Ishikawa (cell line): ENCODE results near the gene PLEKHA5.

Experiments used
- EGR1 ChIP-seq: IDR thresholded peaks from 2 replicates; pipeline ENCODE4 v1.6.1; 2012
- EP300 ChIP-seq: IDR thresholded peaks from 2 replicates; pipeline ENCODE4 v1.6.1; 2012; ENCODE audit warnings: borderline replicate concordance
- RAD21 ChIP-seq: IDR thresholded peaks from 2 replicates; pipeline ENCODE4 v1.6.1; 2012; ENCODE audit warnings: low read depth
- TAF1 ChIP-seq: IDR thresholded peaks from 2 replicates; pipeline ENCODE4 v1.6.1; 2012; ENCODE audit warnings: low read depth, mild to moderate bottlenecking
- TCF12 ChIP-seq: IDR thresholded peaks from 2 replicates; pipeline ENCODE4 v1.6.1; 2012; ENCODE audit warnings: low read depth
- TEAD4 ChIP-seq: IDR thresholded peaks from 2 replicates; pipeline ENCODE4 v1.6.1; 2012
- YY1 ChIP-seq: IDR thresholded peaks from 2 replicates; pipeline ENCODE4 v1.6.1; 2012; ENCODE audit warnings: low read depth
- TF ChIP-seq, protein P1 (sequence below): IDR thresholded peaks from 2 replicates; pipeline ENCODE4 v1.6.1; 2012
- TF ChIP-seq, protein P2 (sequence below): IDR thresholded peaks from 2 replicates; pipeline ENCODE4 v1.6.1; 2012; ENCODE audit warnings: low read depth, mild to moderate bottlenecking

DNA sequence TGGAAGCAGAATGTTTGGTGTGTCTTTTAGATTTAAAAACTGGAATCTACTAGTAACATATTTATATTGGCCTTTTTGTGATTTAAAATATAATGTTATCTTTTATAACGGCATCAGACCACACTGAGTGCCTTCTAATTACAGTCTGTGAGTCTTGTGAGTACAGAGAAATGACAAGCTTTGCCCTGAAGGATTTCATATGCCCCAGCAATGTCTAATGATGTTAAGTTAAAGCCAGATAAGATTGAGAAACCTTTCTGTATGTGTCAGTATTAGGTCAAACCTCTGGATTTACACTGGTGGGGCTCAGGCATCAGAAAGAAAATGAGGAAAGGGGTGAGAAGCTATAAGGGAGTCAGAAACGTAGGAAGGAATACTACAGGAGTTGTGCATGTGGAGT, 25.2 kb downstream of the PLEKHA5 start:
- TF ChIP-seq EP300 (no peak), TCF12 (no peak), RAD21 (no peak), TEAD4 (no peak), YY1 (no peak), TAF1 (no peak), EGR1 (no peak)
- TF ChIP-seq, protein P1, sequence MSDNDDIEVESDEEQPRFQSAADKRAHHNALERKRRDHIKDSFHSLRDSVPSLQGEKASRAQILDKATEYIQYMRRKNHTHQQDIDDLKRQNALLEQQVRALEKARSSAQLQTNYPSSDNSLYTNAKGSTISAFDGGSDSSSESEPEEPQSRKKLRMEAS, result no peak
- TF ChIP-seq, protein P2, sequence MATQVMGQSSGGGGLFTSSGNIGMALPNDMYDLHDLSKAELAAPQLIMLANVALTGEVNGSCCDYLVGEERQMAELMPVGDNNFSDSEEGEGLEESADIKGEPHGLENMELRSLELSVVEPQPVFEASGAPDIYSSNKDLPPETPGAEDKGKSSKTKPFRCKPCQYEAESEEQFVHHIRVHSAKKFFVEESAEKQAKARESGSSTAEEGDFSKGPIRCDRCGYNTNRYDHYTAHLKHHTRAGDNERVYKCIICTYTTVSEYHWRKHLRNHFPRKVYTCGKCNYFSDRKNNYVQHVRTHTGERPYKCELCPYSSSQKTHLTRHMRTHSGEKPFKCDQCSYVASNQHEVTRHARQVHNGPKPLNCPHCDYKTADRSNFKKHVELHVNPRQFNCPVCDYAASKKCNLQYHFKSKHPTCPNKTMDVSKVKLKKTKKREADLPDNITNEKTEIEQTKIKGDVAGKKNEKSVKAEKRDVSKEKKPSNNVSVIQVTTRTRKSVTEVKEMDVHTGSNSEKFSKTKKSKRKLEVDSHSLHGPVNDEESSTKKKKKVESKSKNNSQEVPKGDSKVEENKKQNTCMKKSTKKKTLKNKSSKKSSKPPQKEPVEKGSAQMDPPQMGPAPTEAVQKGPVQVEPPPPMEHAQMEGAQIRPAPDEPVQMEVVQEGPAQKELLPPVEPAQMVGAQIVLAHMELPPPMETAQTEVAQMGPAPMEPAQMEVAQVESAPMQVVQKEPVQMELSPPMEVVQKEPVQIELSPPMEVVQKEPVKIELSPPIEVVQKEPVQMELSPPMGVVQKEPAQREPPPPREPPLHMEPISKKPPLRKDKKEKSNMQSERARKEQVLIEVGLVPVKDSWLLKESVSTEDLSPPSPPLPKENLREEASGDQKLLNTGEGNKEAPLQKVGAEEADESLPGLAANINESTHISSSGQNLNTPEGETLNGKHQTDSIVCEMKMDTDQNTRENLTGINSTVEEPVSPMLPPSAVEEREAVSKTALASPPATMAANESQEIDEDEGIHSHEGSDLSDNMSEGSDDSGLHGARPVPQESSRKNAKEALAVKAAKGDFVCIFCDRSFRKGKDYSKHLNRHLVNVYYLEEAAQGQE, result no peak
